Breast epithelium (tissue), 3 donors: ENCODE results near the gene TMTC1.

Experiments
- CTCF ChIP-seq, 3 donors: fragments of 450-650 bp; IDR thresholded peaks; one replicate each; pipeline ENCODE4 v1.5.1; 2016 to 2017; ENCODE audit warnings: antibody characterized with exemption in 3 of 3, mild to moderate bottlenecking in 3 of 3, moderate library complexity in 3 of 3
- POLR2A ChIP-seq: fragments of 450-650 bp; IDR thresholded peaks from one replicate; pipeline ENCODE4 v1.6.1; 2016; ENCODE audit warnings: antibody characterized with exemption, mild to moderate bottlenecking, moderate library complexity
- POLR2AphosphoS5 ChIP-seq, 3 donors: sonication (generic); formaldehyde crosslinking; IDR thresholded peaks; one replicate each; pipeline ENCODE4 v1.6.1; 2017; ENCODE audit warnings: antibody characterized with exemption in 3 of 3

GRCh38 chr12:29830391-29830790 is 46.6 kb upstream of the TMTC1 start:
- no peak for TF ChIP-seq POLR2A
- TF ChIP-seq POLR2AphosphoS5 (IDR thresholded peaks at IDR 0.05) = no peak
- TF ChIP-seq CTCF (IDR thresholded peaks at IDR 0.05) = no peak
